ENCODE data around the gene RASGEF1B.
A peak's percentile ranks its signal among the peaks of the same experiment; 100 is the strongest.
"Not testable (repeated sequence)": the region's sequence is repeated elsewhere in the genome, so short reads cannot be mapped to it uniquely, and the experiment has no call there.

The RASGEF1B gene

DNA sequence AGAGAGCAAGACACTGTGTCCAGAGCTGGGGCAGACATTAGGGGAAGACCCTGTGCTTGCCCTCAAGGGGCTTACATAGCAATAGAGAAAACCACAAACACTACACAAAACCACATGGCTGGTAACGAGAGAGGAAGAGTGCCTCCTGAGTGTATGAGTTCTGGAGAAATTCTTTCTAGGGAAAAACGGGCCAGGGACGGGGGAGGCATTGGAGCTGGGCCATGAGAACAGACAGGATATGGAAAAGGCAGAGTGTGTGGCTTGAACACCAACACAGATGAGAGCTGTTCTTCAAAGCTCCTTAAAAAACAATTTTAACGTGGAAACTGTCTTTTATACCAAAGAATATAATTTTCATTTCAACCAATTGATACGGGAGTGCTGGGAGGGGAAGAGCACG lies 42.7 kb downstream of the RASGEF1B start:
- no peak for DNase-seq

GRCh38 chr4:81428002-81428401 lies 43.7 kb downstream of the RASGEF1B start:
- DNase-seq: no peak

- DNase-seq: peak; percentile 10
These were observed 44.3 kb downstream of the RASGEF1B start for GRCh38 chr4:81427344-81427821.

DNA sequence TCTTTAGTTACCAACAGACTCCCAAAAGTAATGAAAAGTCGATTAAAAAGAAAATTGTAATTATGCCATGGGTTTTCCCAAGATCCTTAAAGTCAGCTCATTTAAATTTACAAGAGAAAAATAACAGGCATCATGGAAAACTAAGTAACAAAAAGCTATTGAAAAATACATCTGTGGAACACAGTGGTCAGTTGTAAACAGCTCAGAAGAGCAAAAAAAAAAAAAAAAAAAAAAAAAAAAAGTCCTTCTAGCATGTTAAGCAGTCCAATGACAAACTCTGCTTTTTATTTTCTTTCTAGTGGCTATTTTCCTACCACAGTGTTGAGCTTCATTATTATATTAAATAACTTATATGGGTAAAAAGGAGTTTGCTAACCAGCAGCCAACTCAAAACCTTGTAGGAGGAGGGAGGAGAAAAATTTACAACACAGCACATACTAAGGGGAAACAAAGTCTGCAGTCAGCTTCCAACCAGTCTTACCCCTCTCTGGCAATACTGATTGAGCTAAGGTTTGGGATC lies 44.9 kb downstream of the RASGEF1B start:
- DNase-seq: no peak

- DNase-seq: no peak
These were observed 46.6 kb downstream of the RASGEF1B start for GRCh38 chr4:81424816-81425755.

- DNase-seq: no peak
These were observed 47.4 kb downstream of the RASGEF1B start for GRCh38 chr4:81424336-81424735.

GRCh38 chr4:81422595-81422994 lies 49.1 kb downstream of the RASGEF1B start:
- DNase-seq: no peak

DNA sequence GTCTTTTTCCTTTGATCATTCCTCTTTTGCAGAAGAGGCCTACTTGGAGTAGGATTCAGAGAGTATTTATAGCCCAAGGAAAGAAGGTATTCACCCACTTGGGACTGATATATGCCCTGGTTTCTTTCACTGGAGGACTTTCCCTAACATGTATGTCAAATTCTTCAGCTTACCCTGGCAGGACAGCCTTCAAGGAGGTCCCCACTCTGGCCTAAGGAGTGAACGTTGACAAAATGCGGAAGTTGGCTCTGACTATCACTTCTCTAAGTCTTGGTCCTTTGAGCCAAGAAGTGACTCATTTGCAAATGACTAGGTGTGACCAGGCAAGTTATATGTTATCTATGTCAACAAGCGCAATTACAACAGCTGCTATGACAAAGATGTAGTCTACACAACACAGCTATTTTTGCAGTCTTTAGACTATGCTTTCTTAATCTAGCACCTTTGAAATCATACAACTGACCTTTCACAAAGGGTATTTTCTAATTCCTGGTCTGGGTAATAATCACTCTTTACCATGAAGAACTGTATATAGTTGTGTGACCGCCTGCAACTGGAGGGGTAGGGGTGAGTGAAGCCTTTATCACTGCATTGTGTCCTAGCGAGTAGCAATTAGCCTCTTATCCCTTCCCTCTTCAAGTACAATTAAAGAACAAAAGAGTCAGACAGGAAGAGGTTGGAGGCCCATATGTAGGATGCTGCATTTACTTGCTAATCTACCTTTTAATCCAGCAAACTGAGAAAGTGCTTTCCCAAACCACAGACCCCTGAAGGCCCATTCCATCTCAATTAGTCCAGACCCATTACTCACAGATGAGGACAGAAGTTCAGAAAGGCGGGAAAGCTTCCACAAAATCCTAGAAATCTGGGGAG lies 50.1 kb downstream of the RASGEF1B start:
- peak; percentile 51 for DNase-seq

- no peak for DNase-seq
These were observed 53.1 kb downstream of the RASGEF1B start for GRCh38 chr4:81418572-81418971.

DNA sequence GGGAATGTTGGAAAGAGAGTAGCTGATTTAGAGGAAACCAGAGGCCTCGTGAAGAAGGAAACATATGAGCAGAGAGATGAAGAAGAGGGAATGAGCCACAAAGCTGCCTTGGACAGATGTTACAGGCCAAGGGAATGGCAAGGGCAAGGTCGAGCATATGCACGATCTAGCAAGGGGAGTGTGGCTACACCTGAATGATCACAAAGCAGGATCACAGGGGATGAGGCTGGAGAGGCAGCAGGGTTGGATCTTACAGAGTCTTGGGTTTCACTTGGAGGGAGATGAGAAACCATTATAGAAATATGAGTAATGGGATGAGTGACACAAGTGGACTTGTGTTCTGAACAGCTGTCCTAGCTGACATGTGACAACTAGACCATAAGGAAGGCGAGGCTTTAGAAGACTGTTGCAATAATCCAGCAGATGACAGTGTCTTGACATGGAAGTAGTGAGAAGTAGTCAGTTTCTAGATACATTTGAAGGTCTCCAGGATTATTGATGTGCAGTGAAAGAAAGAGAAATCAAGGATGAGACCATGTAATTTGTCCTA lies 58.7 kb downstream of the RASGEF1B start:
- DNase-seq: no peak

- DNase-seq: no peak
These were observed 61.0 kb downstream of the RASGEF1B start for GRCh38 chr4:81410680-81411079.

GRCh38 chr4:81409836-81410235 lies 61.9 kb downstream of the RASGEF1B start:
- DNase-seq: no peak

- DNase-seq: no peak
These were observed 63.4 kb downstream of the RASGEF1B start for GRCh38 chr4:81408341-81408740.

GRCh38 chr4:81407726-81408125 lies 64.0 kb downstream of the RASGEF1B start:
- DNase-seq: no peak

DNA sequence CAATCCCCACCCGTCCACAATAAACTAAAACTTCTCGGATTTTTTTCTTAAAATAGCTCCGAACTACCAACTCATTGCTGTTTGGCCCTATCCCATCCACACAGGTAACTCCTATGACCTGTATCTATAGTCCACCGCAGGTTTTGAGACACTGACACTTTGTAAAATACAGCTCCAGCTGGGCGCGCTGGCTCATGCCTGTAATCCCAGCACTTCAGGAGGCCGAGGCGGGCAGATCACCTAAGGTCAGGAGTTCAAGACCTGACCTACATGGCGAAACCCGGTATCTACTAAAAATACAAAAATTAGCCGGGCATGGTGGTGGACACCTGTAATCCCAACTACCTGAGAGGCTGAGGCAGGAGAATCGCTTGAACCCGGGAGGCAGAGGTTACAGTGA lies 65.2 kb downstream of the RASGEF1B start:
- DNase-seq: not testable (repeated sequence)

- DNase-seq: peak; percentile 69
These were observed 65.8 kb downstream of the RASGEF1B start for GRCh38 chr4:81405900-81406401.

- DNase-seq: no peak
These were observed 67.0 kb downstream of the RASGEF1B start for GRCh38 chr4:81404741-81405140.

GRCh38 chr4:81404294-81404693 lies 67.4 kb downstream of the RASGEF1B start:
- DNase-seq: peak; percentile 17

DNA sequence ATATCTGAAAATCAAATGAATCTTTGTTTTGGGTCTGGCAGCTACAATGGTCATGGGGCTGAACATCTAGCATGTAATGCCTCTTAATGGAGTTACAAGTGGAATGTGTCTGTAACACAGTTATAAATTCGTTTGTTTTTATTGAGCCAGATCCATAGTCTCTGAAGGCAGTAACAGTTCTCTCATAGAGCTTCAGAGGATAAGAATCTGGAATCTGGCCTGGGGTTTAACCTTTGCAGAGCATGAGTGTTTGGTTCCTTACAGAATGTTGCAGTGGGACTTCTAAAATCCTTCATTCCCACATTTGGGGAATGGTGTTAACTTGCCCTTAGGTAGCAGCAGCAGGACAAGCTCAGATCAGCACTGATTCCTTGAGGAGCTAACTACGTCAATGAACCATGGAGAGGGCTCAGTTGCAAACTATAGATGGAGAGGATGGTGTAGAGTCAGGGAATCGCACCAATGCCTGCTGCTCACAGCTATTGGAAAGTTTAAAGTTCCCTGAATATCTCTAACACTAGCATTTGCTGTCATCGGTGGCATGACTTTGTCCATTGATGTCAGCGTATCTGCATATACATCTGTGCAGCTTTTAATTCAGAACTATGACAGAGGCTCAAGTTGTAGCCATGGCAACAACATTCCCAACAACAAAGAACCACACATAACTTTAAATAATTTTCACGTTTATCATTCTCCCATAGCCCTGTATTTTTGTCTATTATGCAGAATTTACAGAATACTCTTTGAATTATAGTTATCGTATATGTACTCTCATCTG lies 72.2 kb downstream of the RASGEF1B start:
- no peak for DNase-seq

GRCh38 chr4:81398379-81398778 lies 73.3 kb downstream of the RASGEF1B start:
- DNase-seq: no peak

DNA sequence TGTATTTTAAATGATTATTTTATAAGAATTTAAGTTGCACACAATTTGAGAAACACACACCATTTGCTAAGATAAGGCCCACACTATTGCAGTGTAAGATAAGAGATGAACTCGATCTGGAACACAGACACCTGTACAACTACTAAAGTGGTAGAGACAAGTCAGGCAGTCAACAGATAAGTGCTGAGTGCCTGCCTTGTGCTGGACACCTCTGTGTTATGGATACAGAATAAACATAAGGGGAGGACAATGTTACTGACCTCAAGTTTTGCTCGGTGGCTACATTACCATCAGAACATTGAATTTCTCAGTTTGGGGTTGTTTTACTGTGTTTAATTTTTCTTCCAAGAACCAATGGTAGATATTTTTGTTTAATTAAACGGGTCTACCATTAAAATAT lies 74.1 kb downstream of the RASGEF1B start:
- no peak for DNase-seq

DNA sequence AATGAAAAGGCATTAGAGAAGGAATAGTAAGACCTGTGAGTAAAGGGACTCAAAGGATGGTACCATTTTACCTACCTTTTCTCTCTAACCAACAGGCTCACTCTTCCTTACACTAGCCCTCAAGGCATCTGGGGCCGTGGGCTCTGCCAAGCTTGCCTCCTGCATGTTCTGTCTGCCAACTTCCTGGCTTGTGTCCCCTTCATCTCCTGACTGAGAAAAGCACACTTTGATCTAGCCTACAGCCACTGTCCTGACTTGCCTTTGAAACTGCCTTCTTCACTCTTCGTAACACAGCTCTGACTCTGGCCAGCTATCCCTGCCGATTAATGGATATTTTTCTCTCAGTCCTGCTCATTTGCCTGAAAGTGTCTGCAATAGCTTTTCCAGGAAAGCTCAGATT lies 76.5 kb downstream of the RASGEF1B start:
- DNase-seq: no peak
